HepG2 (cell line): ENCODE results near the gene MAEA. TPM values are rescaled to one million over a fixed set of nuclear protein-coding genes. Genes with fewer than 3 reads are reported as not detected.

Experiments
- ATAC-seq: fragments of 200-7000 bp; cut with Tn5 transposase; 3 replicates; pipeline ENCODE4 v1.9.1; 2020; ENCODE audit warnings: mild to moderate bottlenecking, moderate library complexity
- BruUV-seq: library from RNA; stranded (reverse); fragments of 400-500 nt; replicated peaks from 2 replicates; lab custom pipeline; 2021; lab: Mats Ljungman, UMichigan
- CTCF ChIA-PET: fragments of 300-600 bp; formaldehyde crosslinking; extraction: SDS; loops from one replicate; lab custom pipeline; 2021; ENCODE audit warnings: low total read pairs, inconsistent platforms, low intra/inter-chr PET ratio; lab: Yijun Ruan, JAX
- POLR2A ChIA-PET: fragments of 350-600 bp; sonication (Branson Sonifier 250); formaldehyde crosslinking; loops from one replicate; lab custom pipeline; 2020; ENCODE audit warnings: antibody characterized with exemption, inconsistent platforms; lab: Yijun Ruan, JAX
- DNase-seq: peaks from one replicate; pipeline ENCODE4 v3.0.0-alpha.2; 2015; ENCODE audit warnings: low spot score
- FAIRE-seq: peaks from 3 replicates; lab custom pipeline; 2011; peaks lifted over from hg19 to GRCh38; lab: Jason Lieb, UNC
- H2AFZ ChIP-seq: one replicate; pipeline ENCODE4 v1.6.1; 2011; ENCODE audit warnings: low read length, inconsistent platforms
- H3K27ac ChIP-seq: fragments of 300-600 bp; 3 replicates; pipeline ENCODE4 v1.8.0; 2011; ENCODE audit warnings: mixed run types, mild to moderate bottlenecking, mixed read lengths, low read length, inconsistent platforms; ENCODE audit not compliant: insufficient read depth; ENCODE audit errors: extremely low read length
- H3K27me3 ChIP-seq, 2 experiments: fragments of 200-600 bp in 1 of 2; 2 replicates in 1 of 2; 3 replicates in 1 of 2; pipeline versions ENCODE4 v1.6.0 to v1.8.0; 2011; ENCODE audit warnings: low read length in 2 of 2, mild to moderate bottlenecking in 2 of 2, moderate library complexity in 2 of 2, inconsistent platforms in 1 of 2; ENCODE audit not compliant: insufficient read depth in 2 of 2, control insufficient read depth in 1 of 2
- H3K36me3 ChIP-seq, 2 experiments: fragments of 200-600 bp in 1 of 2; replicated peaks in 1 of 2; 2 replicates in 1 of 2; 3 replicates in 1 of 2; pipeline versions ENCODE4 v1.5.1 to v1.8.0; 2011; ENCODE audit warnings: low read length in 2 of 2, inconsistent platforms in 1 of 2; ENCODE audit not compliant: insufficient read depth in 2 of 2, control insufficient read depth in 1 of 2
- H3K4me1 ChIP-seq: 2 replicates; pipeline ENCODE4 v1.5.1; 2012; ENCODE audit warnings: low read length, inconsistent platforms; ENCODE audit not compliant: insufficient read depth
- H3K4me2 ChIP-seq: 2 replicates; pipeline ENCODE4 v1.6.0; 2011; ENCODE audit warnings: low read depth, low read length, inconsistent platforms
- H3K4me3 ChIP-seq, 3 experiments: fragments of 200-600 bp in 1 of 3; sonication (generic), shearing (Covaris generic) in 1 of 3; replicated peaks in 1 of 3; 2 replicates each; pipeline ENCODE4 v1.5.1; 2011 to 2016; ENCODE audit warnings: low read length in 3 of 3, inconsistent platforms in 2 of 3, low read depth in 2 of 3, mild to moderate bottlenecking in 2 of 3, control low read depth in 1 of 3, mixed read lengths in 1 of 3; ENCODE audit not compliant: insufficient read depth in 1 of 3
- H3K79me2 ChIP-seq: one replicate; pipeline ENCODE4 v1.6.1; 2011; ENCODE audit warnings: low read length, inconsistent platforms; ENCODE audit not compliant: insufficient read depth
- H3K9ac ChIP-seq: 2 replicates; pipeline ENCODE4 v1.6.0; 2011; ENCODE audit warnings: mild to moderate bottlenecking, low read depth, low read length, inconsistent platforms; ENCODE audit not compliant: insufficient read depth
- H3K9me3 ChIP-seq: 2 replicates; pipeline ENCODE4 v1.5.1; 2012; ENCODE audit warnings: mild to moderate bottlenecking, low read length
- H4K20me1 ChIP-seq: 2 replicates; pipeline ENCODE4 v1.6.0; 2011; ENCODE audit warnings: inconsistent platforms, mild to moderate bottlenecking, low read length, moderate library complexity; ENCODE audit not compliant: insufficient read depth
- AHR ChIP-seq: IDR thresholded peaks from 2 replicates; pipeline ENCODE4 v1.6.1; 2018; ENCODE audit warnings: missing genetic modification reagents, missing compliant biosample characterization
- ARID5B ChIP-seq: IDR thresholded peaks from 2 replicates; pipeline ENCODE4 v1.4.0; 2020; ENCODE audit warnings: mild to moderate bottlenecking, missing genetic modification reagents
- CENPBD1 ChIP-seq: sonication (generic); formaldehyde crosslinking; IDR thresholded peaks from 2 replicates; pipeline ENCODE4 v1.8.0; 2022; ENCODE audit warnings: missing genetic modification reagents, low read depth, mild to moderate bottlenecking, borderline replicate concordance
- FOXA1 ChIP-seq, 2 experiments: fragments of 450-650 bp in 1 of 2; sonication (generic) in 1 of 2; formaldehyde crosslinking in 1 of 2; IDR thresholded peaks; 2 replicates each; pipeline versions ENCODE4 v1.4.0 to v1.6.1; 2016 to 2020; ENCODE audit warnings: missing genetic modification reagents in 1 of 2
- FUBP1 ChIP-seq: sonication (generic); formaldehyde crosslinking; IDR thresholded peaks from 2 replicates; pipeline ENCODE4 v1.5.1; 2020; ENCODE audit warnings: missing genetic modification reagents, mild to moderate bottlenecking, borderline replicate concordance
- IRF2 ChIP-seq: IDR thresholded peaks from 2 replicates; pipeline ENCODE4 v1.6.1; 2018; ENCODE audit warnings: missing genetic modification reagents, missing compliant biosample characterization
- KLF16 ChIP-seq, 2 experiments: sonication (generic) in 1 of 2; formaldehyde crosslinking in 1 of 2; IDR thresholded peaks; 2 replicates each; pipeline versions ENCODE4 v1.6.1 to v1.8.0; 2016 to 2023; ENCODE audit warnings: missing genetic modification reagents in 2 of 2, missing compliant biosample characterization in 1 of 2
- MIXL1 ChIP-seq: IDR thresholded peaks from 2 replicates; pipeline ENCODE4 v1.6.1; 2016
- PRDM4 ChIP-seq: sonication (generic); formaldehyde crosslinking; IDR thresholded peaks from 2 replicates; pipeline ENCODE4 v1.9.0; 2021; ENCODE audit warnings: missing genetic modification reagents, borderline replicate concordance
- PRMT3 ChIP-seq: sonication (generic); formaldehyde crosslinking; IDR thresholded peaks from 2 replicates; pipeline ENCODE4 v1.8.1; 2022; ENCODE audit warnings: low read depth, mild to moderate bottlenecking, moderate library complexity, missing genetic modification reagents, borderline replicate concordance
- RCOR2 ChIP-seq: IDR thresholded peaks from 2 replicates; pipeline ENCODE4 v1.6.1; 2016; ENCODE audit warnings: missing biosample characterization, missing genetic modification reagents
- ZFX ChIP-seq: sonication (generic); formaldehyde crosslinking; IDR thresholded peaks from 2 replicates; pipeline ENCODE4 v1.4.0; 2020; ENCODE audit warnings: mild to moderate bottlenecking, low read depth, missing genetic modification reagents, moderate library complexity
- ZNF18 ChIP-seq: sonication (generic); formaldehyde crosslinking; IDR thresholded peaks from 2 replicates; pipeline ENCODE4 v1.8.0; 2022; ENCODE audit warnings: mild to moderate bottlenecking, missing genetic modification reagents; ENCODE audit not compliant: insufficient replicate concordance
- WGBS: methylation state at CpG from one replicate; pipeline ENCODE4 v1.1.6; 2017; ENCODE audit warnings: low lambda C conversion rate; 5-methylcytosine and 5-hydroxymethylcytosine counted together
- in situ Hi-C: cut with HindIII; loops from 2 replicates; pipeline ENCODE4 v1.10.0; 2017; ENCODE audit warnings: low pct_unique_long_range_greater_than_20kb; ENCODE audit not compliant: extremely low pct_ligation_motif_present
- intact Hi-C: fragments of 100-400 bp; cut with micrococcal nuclease; formaldehyde crosslinking; loops from one replicate; pipeline ENCODE4 v1.10.0; 2022; ENCODE audit not compliant: unreplicated experiment
- polyA plus RNA-seq, 8 experiments: library from polyadenylated mRNA; depleted of rRNA in 3 of 8; stranded (reverse) in 7 of 8; unstranded in 1 of 8; fragments of >200 nt; fragmentation: Illumina TruSeq in 4 of 8; extraction: Trizol in 4 of 8; gene quantifications; 2 replicates each; pipeline versions ENCODE4 v1.2.1 to v1.2.3, GENCODE V29; 2011 to 2016; ENCODE audit warnings: low read depth in 4 of 8, missing spikeins in 1 of 8, mixed read lengths in 1 of 8; ENCODE audit not compliant: insufficient read depth in 1 of 8
- total RNA-seq, 5 experiments: library from RNA; depleted of rRNA; stranded (reverse); fragments of >200 nt; fragmentation: Illumina TruSeq; extraction: Trizol; gene quantifications; 2 replicates each; pipeline ENCODE4 v1.2.3, GENCODE V29; 2016; ENCODE audit warnings: low read depth in 1 of 5

The MAEA gene
- total and polyA plus RNA-seq, 2 of the 13 experiments (the other 11 are each of a cell fraction or from before 2014, with no cell fraction given) = 52.0 to 57.1 TPM

- TF ChIP-seq PRDM4 (no peak), RCOR2 (no peak), MIXL1 (no peak), FUBP1 (CRISPR knock-in tag) (no peak), ZFX (CRISPR knock-in tag) (no peak)
Observed at GRCh38 chr4:1362046-1362445, 72.4 kb downstream of the MAEA start (continued).

GRCh38 chr4:1362521-1362920 lies 72.8 kb downstream of the MAEA start:
- BruUV-seq = no TSS peak
- H3K27me3 ChIP-seq = no peaks in the 10 kb centered on the region
- ATAC-seq (no peak), FAIRE-seq (no peak), DNase-seq (no peak)
- no peak overlapping the region for H3K9ac ChIP-seq
- no peak overlapping the region for H3K4me2 ChIP-seq
- ChIA-PET POLR2A (no interaction called here), CTCF (no interaction called here)
- no peaks in the 10 kb centered on the region for H3K9me3 ChIP-seq
- H3K36me3 ChIP-seq = peaks cover 1 to 19% of the 10 kb centered on the region in 2 experiments; a peak in 2 of 5 replicates
- no peaks in the 10 kb centered on the region for H3K79me2 ChIP-seq
- 99% methylated on average over 11 of the region's 17 CpGs for WGBS
- peaks cover 16% of the 10 kb centered on the region for H3K4me1 ChIP-seq
- H2AFZ ChIP-seq = no peak overlapping the region
- in situ Hi-C loops = no loop called here
- H4K20me1 ChIP-seq = 0 out of 2 replicates have a peak, but pooled peaks cover 3% of the 10 kb centered on the region
- H3K27ac ChIP-seq = no peak overlapping the region
- no peak overlapping the region for H3K4me3 ChIP-seq
- intact Hi-C loops = no loop called here
- TF ChIP-seq PRMT3 (CRISPR knock-in tag) (no peak), AHR (CRISPR knock-in tag) (no peak), KLF16 (CRISPR knock-in tag; IDR thresholded peaks at IDR 0.05) (no peak), FOXA1 (IDR thresholded peaks at IDR 0.05) (no peak), FOXA1 (CRISPR knock-in tag; IDR thresholded peaks at IDR 0.05) (no peak), IRF2 (CRISPR knock-in tag) (no peak), ZNF18 (CRISPR knock-in tag) (no peak), CENPBD1 (CRISPR knock-in tag) (no peak), ARID5B (CRISPR knock-in tag) (no peak)
